NCI-H2029 treated with DMSO at 0.1 percent for 48 hours (cell line): ENCODE measurements around the gene AKAP7.

Experiments used
- DNase-seq: peaks from one replicate; lab custom pipeline; 2025; lab: John Stamatoyannopoulos, UW

AKAP7 gene

GRCh38 chr6:131199568-131200272 is 64.5 kb downstream of the AKAP7 start:
- DNase-seq = no peak

GRCh38 chr6:131205481-131206244 is 70.4 kb downstream of the AKAP7 start:
- DNase-seq = no peak

GRCh38 chr6:131206463-131207251 is 71.4 kb downstream of the AKAP7 start:
- DNase-seq = no peak

- no peak for DNase-seq
These were observed 73.5 kb downstream of the AKAP7 start for GRCh38 chr6:131208787-131209186.

- DNase-seq = no peak
These were observed 75.2 kb downstream of the AKAP7 start for GRCh38 chr6:131210469-131210868.

GRCh38 chr6:131212024-131212423 is 76.8 kb downstream of the AKAP7 start:
- no peak for DNase-seq

GRCh38 chr6:131212913-131213312 is 77.6 kb downstream of the AKAP7 start:
- DNase-seq = no peak

GRCh38 chr6:131213501-131213990 is 78.3 kb downstream of the AKAP7 start:
- DNase-seq = no peak

- no peak for DNase-seq
These were observed 80.0 kb downstream of the AKAP7 start for GRCh38 chr6:131215219-131215618.

GRCh38 chr6:131216246-131216645 is 81.0 kb downstream of the AKAP7 start:
- DNase-seq = no peak

- no peak for DNase-seq
These were observed 87.5 kb downstream of the AKAP7 start for GRCh38 chr6:131222773-131223172.

- DNase-seq = no peak
These were observed 88.1 kb downstream of the AKAP7 start for GRCh38 chr6:131223416-131223815.

- DNase-seq = no peak
These were observed 89.9 kb downstream of the AKAP7 start for GRCh38 chr6:131225127-131225526.

- no peak for DNase-seq
These were observed 90.7 kb downstream of the AKAP7 start for GRCh38 chr6:131225959-131226358.

- DNase-seq = no peak
These were observed 91.3 kb downstream of the AKAP7 start for GRCh38 chr6:131226459-131227157.

GRCh38 chr6:131227158-131227543 is 91.9 kb downstream of the AKAP7 start:
- DNase-seq = no peak

- no peak for DNase-seq
These were observed 95.8 kb downstream of the AKAP7 start for GRCh38 chr6:131231103-131231502.

- DNase-seq = no peak
These were observed 96.6 kb downstream of the AKAP7 start for GRCh38 chr6:131231891-131232290.

- DNase-seq = no peak
These were observed 109.7 kb downstream of the AKAP7 start for GRCh38 chr6:131244942-131245341.

- DNase-seq = no peak
These were observed 114.9 kb downstream of the AKAP7 start for GRCh38 chr6:131250122-131250521.

GRCh38 chr6:131250936-131251335 is 115.7 kb downstream of the AKAP7 start:
- no peak for DNase-seq

GRCh38 chr6:131251590-131252199 is 116.4 kb downstream of the AKAP7 start:
- DNase-seq = no peak
